ENCODE measurements around the gene GAL3ST2.
"Not testable (repeated sequence)": the region's sequence is repeated elsewhere in the genome, so short reads cannot be mapped to it uniquely, and the experiment has no call there.

Gene GAL3ST2

DNA sequence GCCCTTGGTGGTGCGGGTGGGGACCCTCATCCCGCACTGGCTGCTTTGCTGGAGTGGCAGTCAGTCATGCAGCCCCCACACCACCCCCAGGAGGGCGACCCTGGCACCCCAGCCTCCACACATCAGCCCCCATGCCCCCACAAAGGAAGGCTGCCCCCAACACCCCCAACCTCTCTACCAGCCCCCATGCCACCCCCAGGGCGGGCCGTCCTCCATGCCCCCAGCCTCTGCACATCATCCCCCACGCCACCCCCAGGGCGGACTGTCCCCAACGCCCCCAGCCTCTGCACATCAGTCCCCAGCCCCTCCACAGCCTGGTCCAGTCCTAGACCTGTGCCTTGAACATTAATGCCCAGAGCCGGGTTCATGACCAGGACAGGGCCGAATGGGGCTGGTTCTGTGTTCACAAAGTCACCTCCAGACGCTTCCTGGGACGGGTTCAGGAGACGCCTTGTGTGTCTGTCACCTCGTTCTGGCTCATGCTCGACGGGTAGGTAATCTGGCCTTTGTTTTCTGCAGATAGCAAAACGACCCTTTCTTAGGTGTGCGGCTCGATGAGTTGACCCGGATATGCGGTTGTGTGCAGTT, 23.8 kb upstream of the GAL3ST2 start:
- no peak for DNase-seq (ENCODE audit: low read depth)
- TF ChIP-seq, protein P1, sequence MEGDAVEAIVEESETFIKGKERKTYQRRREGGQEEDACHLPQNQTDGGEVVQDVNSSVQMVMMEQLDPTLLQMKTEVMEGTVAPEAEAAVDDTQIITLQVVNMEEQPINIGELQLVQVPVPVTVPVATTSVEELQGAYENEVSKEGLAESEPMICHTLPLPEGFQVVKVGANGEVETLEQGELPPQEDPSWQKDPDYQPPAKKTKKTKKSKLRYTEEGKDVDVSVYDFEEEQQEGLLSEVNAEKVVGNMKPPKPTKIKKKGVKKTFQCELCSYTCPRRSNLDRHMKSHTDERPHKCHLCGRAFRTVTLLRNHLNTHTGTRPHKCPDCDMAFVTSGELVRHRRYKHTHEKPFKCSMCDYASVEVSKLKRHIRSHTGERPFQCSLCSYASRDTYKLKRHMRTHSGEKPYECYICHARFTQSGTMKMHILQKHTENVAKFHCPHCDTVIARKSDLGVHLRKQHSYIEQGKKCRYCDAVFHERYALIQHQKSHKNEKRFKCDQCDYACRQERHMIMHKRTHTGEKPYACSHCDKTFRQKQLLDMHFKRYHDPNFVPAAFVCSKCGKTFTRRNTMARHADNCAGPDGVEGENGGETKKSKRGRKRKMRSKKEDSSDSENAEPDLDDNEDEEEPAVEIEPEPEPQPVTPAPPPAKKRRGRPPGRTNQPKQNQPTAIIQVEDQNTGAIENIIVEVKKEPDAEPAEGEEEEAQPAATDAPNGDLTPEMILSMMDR (IDR thresholded peaks at IDR 0.05; ENCODE audit: insufficient read depth, low read depth, low read length, missing control alignments) = no peak
- H3K4me3 ChIP-seq (ENCODE audit: low read length) = no peak overlapping the region

DNA sequence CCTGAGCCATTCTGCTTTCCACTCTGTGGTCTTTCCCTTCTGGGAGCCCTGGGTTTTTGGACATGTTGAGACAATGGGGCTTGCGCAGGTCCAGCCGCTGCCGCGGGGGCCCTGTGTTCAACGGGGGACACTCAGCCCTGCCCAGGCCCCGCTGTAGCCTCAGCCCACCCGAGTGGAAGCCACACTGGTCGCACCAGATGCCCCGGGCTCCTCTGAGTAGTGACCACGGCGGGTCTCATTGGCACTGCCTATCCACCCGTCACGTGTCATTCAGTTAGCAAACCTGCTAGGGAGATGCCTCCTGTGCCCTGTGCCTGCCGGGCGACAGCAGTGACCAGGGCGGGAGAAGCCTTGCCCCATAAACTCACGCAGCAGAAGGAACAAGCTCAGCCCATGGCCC, 23.1 kb upstream of the GAL3ST2 start:
- TF ChIP-seq, protein P1 (IDR thresholded peaks at IDR 0.05; ENCODE audit: insufficient read depth, low read depth, low read length, missing control alignments) = no peak

DNA sequence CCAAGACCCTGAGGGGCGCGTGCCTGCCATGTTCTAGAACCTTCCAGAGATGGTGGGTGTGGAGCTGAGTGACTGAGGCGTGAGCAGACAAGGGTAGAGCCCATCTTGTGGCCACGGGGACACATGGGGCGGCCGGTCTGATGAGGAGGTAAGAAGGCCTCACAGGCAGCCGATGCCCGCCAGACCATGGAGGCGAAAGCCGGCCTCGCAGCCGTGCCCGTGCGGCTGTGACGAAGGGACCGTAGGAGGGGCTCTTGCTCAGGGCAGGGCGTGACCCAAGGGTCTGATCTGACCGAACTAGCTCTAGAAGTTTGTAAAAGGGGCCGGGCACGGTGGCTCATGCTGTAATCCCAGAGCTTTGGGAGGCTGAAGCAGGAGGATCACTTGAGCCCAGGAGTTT, 22.6 kb upstream of the GAL3ST2 start:
- no peak overlapping the region for H3K4me3 ChIP-seq (ENCODE audit: low read length)
- no peak for DNase-seq (ENCODE audit: low read depth)
- TF ChIP-seq, protein P1 (IDR thresholded peaks at IDR 0.05; ENCODE audit: insufficient read depth, low read depth, low read length, missing control alignments) = no peak

More for the DNA sequence above, 23.1 kb upstream of the GAL3ST2 start:
- no peak for DNase-seq (ENCODE audit: low read depth)
- H3K4me3 ChIP-seq (ENCODE audit: low read length) = no peak overlapping the region

DNA sequence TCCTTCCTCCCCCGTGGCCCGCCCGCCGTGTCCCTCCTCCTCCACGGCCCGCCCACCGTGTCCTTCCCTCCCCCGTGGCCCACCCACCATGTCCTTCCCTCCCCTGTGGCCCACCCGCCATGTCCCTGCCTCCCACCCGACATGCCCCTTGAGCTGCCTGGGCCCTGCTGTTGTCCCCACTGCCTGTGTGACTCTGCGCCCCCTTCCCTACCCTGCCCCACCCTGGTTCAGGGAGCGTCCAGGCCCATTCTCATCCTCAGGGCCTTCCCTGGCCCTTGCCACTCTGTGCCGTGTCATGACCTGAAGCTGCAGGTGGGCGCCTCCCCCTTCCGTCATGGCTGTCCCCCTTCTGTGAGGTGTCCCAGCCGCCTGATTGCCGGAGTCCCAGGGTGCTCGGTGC, 21.5 kb upstream of the GAL3ST2 start:
- H3K4me3 ChIP-seq (ENCODE audit: low read length) = no peak overlapping the region
- DNase-seq (ENCODE audit: low read depth) = no peak
- TF ChIP-seq, protein P1 (IDR thresholded peaks at IDR 0.05; ENCODE audit: insufficient read depth, low read depth, low read length, missing control alignments) = no peak

DNA sequence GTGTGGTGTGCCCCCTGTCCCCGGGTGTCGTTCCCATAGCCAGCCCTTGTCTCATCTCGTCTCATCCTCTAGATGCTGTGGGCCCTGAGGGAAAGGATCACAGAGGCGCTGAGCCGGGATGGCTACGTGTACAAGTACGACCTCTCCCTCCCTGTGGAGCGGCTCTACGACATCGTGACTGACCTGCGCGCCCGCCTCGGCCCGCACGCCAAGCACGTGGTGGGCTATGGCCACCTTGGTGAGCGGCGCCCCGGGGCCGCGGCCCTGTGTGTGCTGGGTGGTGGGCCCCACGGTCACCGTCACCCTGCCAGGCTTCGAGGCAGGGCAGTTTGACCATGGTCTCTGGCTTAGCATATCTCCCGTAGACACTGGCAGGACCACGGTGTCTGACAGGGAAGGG, 20.8 kb upstream of the GAL3ST2 start:
- no peak overlapping the region for H3K4me3 ChIP-seq (ENCODE audit: low read length)
- TF ChIP-seq, protein P1 (IDR thresholded peaks at IDR 0.05; ENCODE audit: insufficient read depth, low read depth, low read length, missing control alignments) = no peak
- no peak for DNase-seq (ENCODE audit: low read depth)

DNA sequence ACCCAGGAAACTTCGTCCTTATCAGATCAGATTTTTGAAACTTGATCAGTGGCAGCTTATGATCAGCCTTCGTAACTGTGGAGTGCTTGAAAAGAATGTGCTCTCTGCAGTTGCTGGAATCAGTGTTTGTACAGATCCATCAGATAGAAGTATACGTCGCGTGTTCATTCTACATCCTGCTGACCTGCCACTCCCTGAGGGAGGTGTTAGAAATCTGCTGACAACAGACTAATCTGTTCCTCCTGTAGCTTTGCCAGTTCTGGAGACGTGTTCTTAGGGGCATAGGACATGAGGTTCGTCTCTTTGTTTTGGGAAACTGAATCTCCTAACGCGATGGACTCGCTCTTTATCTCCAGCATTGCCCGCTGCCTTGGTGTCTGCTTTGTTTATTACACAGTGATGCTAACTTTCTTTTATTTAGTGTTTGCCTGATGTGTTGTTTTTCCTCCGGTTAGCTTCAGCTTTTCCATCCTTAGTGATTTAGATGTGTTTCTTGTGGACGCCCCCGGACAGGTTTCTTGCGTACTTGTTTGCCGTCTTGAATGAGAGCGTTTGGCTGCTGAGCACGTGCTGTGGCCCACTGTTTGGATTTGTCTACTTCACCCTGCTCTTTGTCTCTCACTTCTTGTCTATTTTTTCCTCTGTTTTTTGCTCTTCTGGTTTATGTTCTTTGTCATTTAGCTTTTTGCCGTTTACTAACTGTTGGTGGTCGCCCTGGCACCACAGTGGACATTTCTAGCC, 17.4 kb upstream of the GAL3ST2 start:
- no peak overlapping the region for H3K4me3 ChIP-seq (ENCODE audit: low read length)
- TF ChIP-seq, protein P1 (IDR thresholded peaks at IDR 0.05; ENCODE audit: insufficient read depth, low read depth, low read length, missing control alignments) = no peak
- no peak for DNase-seq (ENCODE audit: low read depth)

DNA sequence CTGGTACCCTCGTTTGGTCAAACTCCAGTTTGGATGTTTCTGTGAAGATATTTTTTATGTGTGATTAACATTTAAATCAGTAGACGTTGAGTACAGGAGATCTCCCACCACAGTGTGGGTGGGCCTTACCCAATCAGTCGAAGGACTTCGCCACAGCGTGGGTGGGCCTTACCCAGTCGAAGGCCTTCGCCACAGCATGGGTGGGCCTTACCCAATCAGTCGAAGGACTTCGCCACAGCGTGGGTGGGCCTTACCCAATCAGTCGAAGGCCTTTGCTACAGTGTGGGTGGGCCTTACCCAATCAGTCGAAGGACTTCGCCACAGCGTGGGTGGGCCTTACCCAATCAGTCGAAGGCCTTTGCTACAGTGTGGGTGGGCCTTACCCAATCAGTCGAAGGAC, 16.7 kb upstream of the GAL3ST2 start:
- not testable (repeated sequence) for DNase-seq (ENCODE audit: low read depth)

More for the DNA sequence above, 16.7 kb upstream of the GAL3ST2 start:
- H3K4me3 ChIP-seq (ENCODE audit: low read length) = not testable (repeated sequence)

Data from epithelial cell of esophagus (primary cell).